HL-60 (cell line): ENCODE data around the gene LTBR.

Experiments
- DNase-seq, 2 experiments: peaks; one replicate each; pipeline ENCODE4 v3.0.0-alpha.2; 2010 to 2020; ENCODE audit warnings: low read depth in 1 of 2, low spot score in 1 of 2
- H3K27ac ChIP-seq: fragments of 250-450 bp; sonication (Bioruptor Pico); replicated peaks from 2 replicates; pipeline ENCODE4 v1.5.1; 2020; ENCODE audit warnings: mild to moderate bottlenecking, moderate library complexity
- H3K27me3 ChIP-seq: fragments of 250-450 bp; sonication (Bioruptor Pico); 2 replicates; pipeline ENCODE4 v1.5.1; 2021; ENCODE audit warnings: mild to moderate bottlenecking, moderate library complexity; ENCODE audit not compliant: insufficient read depth, poor library complexity, severe bottlenecking
- H3K4me3 ChIP-seq: replicated peaks from 2 replicates; pipeline ENCODE4 v1.5.1; 2011; ENCODE audit warnings: mild to moderate bottlenecking, control low read depth, low read length; ENCODE audit not compliant: insufficient read depth
- GABPA ChIP-seq: IDR thresholded peaks from 2 replicates; pipeline ENCODE4 v1.6.1; 2012; ENCODE audit warnings: low read depth
- POLR2AphosphoS5 ChIP-seq: IDR thresholded peaks from 2 replicates; pipeline ENCODE4 v1.6.1; 2012; ENCODE audit warnings: low read depth
- SPI1 ChIP-seq: IDR thresholded peaks from 2 replicates; pipeline ENCODE4 v1.6.1; 2012; ENCODE audit warnings: low read depth, mild to moderate bottlenecking, borderline replicate concordance
- TF ChIP-seq, protein P1 (sequence below): IDR thresholded peaks from one replicate; pipeline ENCODE4 v1.5.1; 2011; ENCODE audit warnings: low read length, control low read depth, inconsistent platforms; ENCODE audit not compliant: insufficient read depth
- TF ChIP-seq, protein P2 (sequence below): IDR thresholded peaks from 2 replicates; pipeline ENCODE4 v1.6.1; 2012; ENCODE audit warnings: low read depth; ENCODE audit not compliant: insufficient replicate concordance

The LTBR gene

DNA sequence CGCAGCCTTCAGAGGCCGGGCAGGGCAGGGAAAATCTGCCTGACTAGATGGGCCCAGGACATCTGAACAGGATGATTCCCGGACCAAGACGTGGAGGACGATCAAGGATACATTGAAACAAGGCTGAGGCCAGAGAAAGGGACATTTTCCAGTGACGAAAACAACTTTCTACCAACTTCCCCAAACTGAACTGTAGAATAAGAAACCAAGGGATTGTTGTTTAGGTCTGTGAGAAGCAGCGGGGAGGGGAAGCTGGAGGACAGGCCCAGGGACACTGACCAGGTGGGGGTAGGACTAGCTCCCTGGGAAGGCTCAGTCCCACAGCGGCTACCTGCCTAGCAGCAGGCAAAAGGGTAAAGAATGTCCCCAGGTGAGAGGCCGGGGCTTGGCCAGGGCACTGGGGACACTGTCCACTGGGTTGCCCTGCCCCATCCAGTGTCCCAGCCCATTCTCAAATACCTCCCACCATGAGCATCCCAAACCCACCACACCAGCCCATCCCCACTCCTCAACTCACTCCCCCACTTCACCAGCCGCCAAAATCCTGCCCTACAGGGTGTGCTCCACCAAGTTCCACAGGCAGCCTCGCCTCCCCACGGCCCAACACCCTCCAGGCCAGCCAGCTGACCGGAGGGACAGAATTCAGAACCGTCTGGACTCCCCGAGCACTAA, 43.1 kb upstream of the LTBR start:
- DNase-seq, result peak in 1 of 2 experiments; percentile 70
- TF ChIP-seq, protein P1, sequence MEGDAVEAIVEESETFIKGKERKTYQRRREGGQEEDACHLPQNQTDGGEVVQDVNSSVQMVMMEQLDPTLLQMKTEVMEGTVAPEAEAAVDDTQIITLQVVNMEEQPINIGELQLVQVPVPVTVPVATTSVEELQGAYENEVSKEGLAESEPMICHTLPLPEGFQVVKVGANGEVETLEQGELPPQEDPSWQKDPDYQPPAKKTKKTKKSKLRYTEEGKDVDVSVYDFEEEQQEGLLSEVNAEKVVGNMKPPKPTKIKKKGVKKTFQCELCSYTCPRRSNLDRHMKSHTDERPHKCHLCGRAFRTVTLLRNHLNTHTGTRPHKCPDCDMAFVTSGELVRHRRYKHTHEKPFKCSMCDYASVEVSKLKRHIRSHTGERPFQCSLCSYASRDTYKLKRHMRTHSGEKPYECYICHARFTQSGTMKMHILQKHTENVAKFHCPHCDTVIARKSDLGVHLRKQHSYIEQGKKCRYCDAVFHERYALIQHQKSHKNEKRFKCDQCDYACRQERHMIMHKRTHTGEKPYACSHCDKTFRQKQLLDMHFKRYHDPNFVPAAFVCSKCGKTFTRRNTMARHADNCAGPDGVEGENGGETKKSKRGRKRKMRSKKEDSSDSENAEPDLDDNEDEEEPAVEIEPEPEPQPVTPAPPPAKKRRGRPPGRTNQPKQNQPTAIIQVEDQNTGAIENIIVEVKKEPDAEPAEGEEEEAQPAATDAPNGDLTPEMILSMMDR, result no peak
- TF ChIP-seq GABPA, result no peak
- TF ChIP-seq POLR2AphosphoS5, result peak; percentile 83
- TF ChIP-seq, protein P2, sequence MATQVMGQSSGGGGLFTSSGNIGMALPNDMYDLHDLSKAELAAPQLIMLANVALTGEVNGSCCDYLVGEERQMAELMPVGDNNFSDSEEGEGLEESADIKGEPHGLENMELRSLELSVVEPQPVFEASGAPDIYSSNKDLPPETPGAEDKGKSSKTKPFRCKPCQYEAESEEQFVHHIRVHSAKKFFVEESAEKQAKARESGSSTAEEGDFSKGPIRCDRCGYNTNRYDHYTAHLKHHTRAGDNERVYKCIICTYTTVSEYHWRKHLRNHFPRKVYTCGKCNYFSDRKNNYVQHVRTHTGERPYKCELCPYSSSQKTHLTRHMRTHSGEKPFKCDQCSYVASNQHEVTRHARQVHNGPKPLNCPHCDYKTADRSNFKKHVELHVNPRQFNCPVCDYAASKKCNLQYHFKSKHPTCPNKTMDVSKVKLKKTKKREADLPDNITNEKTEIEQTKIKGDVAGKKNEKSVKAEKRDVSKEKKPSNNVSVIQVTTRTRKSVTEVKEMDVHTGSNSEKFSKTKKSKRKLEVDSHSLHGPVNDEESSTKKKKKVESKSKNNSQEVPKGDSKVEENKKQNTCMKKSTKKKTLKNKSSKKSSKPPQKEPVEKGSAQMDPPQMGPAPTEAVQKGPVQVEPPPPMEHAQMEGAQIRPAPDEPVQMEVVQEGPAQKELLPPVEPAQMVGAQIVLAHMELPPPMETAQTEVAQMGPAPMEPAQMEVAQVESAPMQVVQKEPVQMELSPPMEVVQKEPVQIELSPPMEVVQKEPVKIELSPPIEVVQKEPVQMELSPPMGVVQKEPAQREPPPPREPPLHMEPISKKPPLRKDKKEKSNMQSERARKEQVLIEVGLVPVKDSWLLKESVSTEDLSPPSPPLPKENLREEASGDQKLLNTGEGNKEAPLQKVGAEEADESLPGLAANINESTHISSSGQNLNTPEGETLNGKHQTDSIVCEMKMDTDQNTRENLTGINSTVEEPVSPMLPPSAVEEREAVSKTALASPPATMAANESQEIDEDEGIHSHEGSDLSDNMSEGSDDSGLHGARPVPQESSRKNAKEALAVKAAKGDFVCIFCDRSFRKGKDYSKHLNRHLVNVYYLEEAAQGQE, result no peak
- TF ChIP-seq SPI1, result peak; percentile 55; the same call in 1 of the 2 replicates
- H3K27me3 ChIP-seq, result no peaks in the 10 kb centered on the region
- H3K27ac ChIP-seq, result peak overlapping the region; percentile 99
- peak overlapping the region; percentile 77 for H3K4me3 ChIP-seq

DNA sequence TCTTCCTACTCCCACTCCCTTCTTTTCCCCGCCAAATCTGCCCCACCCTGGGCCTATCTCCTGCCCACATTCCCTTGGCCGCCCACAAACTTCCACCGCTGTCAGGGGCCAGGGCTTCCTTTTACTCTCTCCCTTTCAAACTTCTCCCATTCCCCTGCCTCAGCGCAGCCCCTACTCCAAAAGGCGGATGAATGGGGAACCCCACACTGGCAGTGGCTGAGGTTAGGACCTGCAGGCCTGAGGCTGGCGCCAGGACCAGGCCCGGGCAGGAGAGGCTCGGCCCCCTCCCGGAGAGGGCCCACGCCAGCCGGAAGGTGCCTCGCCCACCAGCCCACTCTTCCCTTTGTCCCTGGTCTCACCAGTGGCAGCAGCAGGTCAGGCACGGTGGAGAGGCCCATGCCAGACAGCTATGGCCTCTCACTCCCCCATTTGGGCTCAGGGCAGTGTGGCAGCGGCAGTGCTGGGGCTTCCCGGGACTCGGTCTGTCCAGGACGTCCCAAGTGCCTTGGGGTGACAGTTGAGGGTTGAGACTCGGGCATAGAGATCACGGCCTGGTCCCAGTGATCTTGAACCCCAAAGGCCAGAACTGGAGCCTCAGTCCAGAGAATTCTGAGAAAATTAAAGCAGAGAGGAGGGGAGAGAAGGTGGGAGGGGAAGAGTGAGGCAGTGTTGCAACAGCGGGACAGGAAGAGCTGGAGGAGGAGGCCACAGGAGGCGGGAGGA, 42.4 kb upstream of the LTBR start, which contains the start of gene TNFRSF1A:
Gene TNFRSF1A (minus strand): TSS at position 660 of the 723 bp plus-strand sequence. CDS start 262 bp downstream, at position 398.
- DNase-seq, result peak; percentile 88 to 93
- Histone ChIP-seq H3K4me3 (peak within 1 kb of the TSS; percentile 77), H3K27me3 (no peaks in the 10 kb centered on the region), H3K27ac (peak within 1 kb of the TSS; percentile 99)
- TF ChIP-seq POLR2AphosphoS5 (peak; percentile 72), GABPA (no peak), SPI1 (peak; percentile 68; the same call in 1 of the 2 replicates)
- TF ChIP-seq, protein P2, result no peak

DNA sequence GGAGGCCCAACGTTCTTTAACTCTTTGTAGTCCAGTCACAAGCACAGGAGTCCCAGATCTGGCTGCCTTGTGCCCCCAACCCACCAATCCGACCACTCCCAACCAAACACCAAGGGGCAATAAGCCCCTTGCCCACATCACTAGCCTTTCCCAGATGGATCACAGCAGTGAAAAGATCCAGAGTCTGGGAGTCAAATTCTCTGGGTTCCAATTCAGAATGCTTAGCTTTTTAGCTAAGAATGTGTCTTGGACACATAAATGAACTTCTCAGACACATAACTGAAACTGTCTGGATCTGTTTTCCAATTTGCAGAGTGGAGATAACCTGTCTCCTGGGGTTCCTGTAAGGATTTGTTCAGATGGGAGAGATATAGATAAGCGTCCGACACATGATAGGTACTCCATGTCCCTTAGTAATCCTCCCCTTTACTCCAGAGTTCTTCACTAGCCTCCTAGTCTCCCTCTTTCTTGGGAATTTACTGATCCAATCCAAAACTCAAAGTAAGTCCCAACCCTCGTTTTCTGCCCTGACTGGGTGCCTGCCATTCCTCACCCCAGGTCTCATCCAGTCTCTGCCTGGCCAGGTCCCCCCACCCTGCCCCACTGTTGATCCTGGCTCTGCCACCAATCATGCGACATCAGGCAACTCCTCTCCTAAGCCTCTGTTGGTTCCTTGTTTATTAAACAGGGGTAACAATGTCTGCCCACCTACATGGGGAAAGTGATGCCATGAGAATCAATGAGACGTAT, 41.6 kb upstream of the LTBR start:
- Histone ChIP-seq H3K27me3 (no peaks in the 10 kb centered on the region), H3K27ac (peak overlapping the region; percentile 99), H3K4me3 (peak overlapping the region; percentile 77)
- no peak for TF ChIP-seq POLR2AphosphoS5
- no peak for TF ChIP-seq SPI1
- no peak for TF ChIP-seq GABPA
- TF ChIP-seq, protein P1, result no peak
- TF ChIP-seq, protein P2, result no peak
- no peak for DNase-seq
